B cell (primary cell): ENCODE data around the gene HACD2. TPM values are rescaled to one million over a fixed set of nuclear protein-coding genes. Genes with fewer than 3 reads are reported as not detected.

Experiments
- ATAC-seq: fragments of 200-7000 bp; cut with Tn5 transposase; one replicate; pipeline ENCODE4 v1.10.0; 2021; ENCODE audit warnings: low read depth, mild to moderate bottlenecking, moderate number of reproducible peaks, moderate library complexity
- CTCF ChIA-PET: fragments of 350-600 bp; sonication (Branson Sonifier 250); formaldehyde crosslinking; loops from one replicate; lab custom pipeline; 2021; ENCODE audit warnings: antibody characterized with exemption, inconsistent platforms; lab: Charles Lee
- POLR2A ChIA-PET: fragments of 350-600 bp; sonication (Branson Sonifier 250); formaldehyde crosslinking; loops from one replicate; lab custom pipeline; 2021; ENCODE audit warnings: antibody characterized with exemption; lab: Charles Lee
- DNase-seq: peaks from one replicate; pipeline ENCODE4 v3.0.0; 2013
- H2AFZ ChIP-seq: 2 replicates; pipeline ENCODE4 v1.6.1; 2012; ENCODE audit warnings: mild to moderate bottlenecking, low read depth, low read length; ENCODE audit not compliant: insufficient read depth, poor library complexity, severe bottlenecking
- H3K27ac ChIP-seq, 2 donors: 1 replicate in 1 of 2; 2 replicates in 1 of 2; pipeline ENCODE4 v1.5.1; 2012 to 2013; ENCODE audit warnings: low read length in 2 of 2, mild to moderate bottlenecking in 2 of 2, moderate library complexity in 1 of 2
- H3K27me3 ChIP-seq, 4 experiments: fragments of 200-600 bp in 1 of 4; sonication (generic) in 1 of 4; replicated peaks in 1 of 4; 1 replicate in 2 of 4; 2 replicates in 2 of 4; pipeline versions ENCODE4 v1.6.1 to v1.7.0; 2013 to 2016; ENCODE audit warnings: low read length in 3 of 4, mild to moderate bottlenecking in 2 of 4, mixed read lengths in 1 of 4, moderate library complexity in 1 of 4; ENCODE audit not compliant: insufficient read depth in 4 of 4, control insufficient read depth in 3 of 4; ENCODE audit errors: control extremely low read depth in 1 of 4
- H3K36me3 ChIP-seq, 2 experiments: replicated peaks in 1 of 2; 1 replicate in 1 of 2; 2 replicates in 1 of 2; pipeline versions ENCODE4 v1.6.1 to v1.7.1; 2013; ENCODE audit warnings: low read length in 1 of 2; ENCODE audit not compliant: insufficient read depth in 2 of 2, control insufficient read depth in 1 of 2; ENCODE audit errors: control extremely low read depth in 1 of 2, extremely low read depth in 1 of 2
- H3K4me1 ChIP-seq, 2 donors: fragments of 200-600 bp in 1 of 2; sonication (generic) in 1 of 2; 1 replicate in 1 of 2; 2 replicates in 1 of 2; pipeline versions ENCODE4 v1.5.1 to v1.6.1; 2013 to 2017; ENCODE audit warnings: low read length in 2 of 2; ENCODE audit not compliant: control insufficient read depth in 2 of 2, insufficient read depth in 2 of 2
- H3K4me2 ChIP-seq: replicated peaks from 2 replicates; pipeline ENCODE3; 2012; ENCODE audit warnings: mild to moderate bottlenecking, low read depth, low read length; ENCODE audit not compliant: poor library complexity, severe bottlenecking
- H3K4me3 ChIP-seq, 5 experiments: fragments of 200-600 bp in 1 of 5; sonication (generic) in 1 of 5; 1 replicate in 3 of 5; 2 replicates in 2 of 5; pipeline versions ENCODE4 v1.5.1 to v1.7.0; 2011 to 2016; ENCODE audit warnings: low read length in 4 of 5, mild to moderate bottlenecking in 4 of 5, low read depth in 2 of 5, control low read depth in 1 of 5, moderate library complexity in 1 of 5; ENCODE audit not compliant: insufficient read depth in 1 of 5; ENCODE audit errors: control extremely low read depth in 1 of 5, extremely low read depth in 1 of 5
- H3K79me2 ChIP-seq: fragments of 200-600 bp; sonication (generic); one replicate; pipeline ENCODE4 v1.6.0; 2016; ENCODE audit warnings: low read length; ENCODE audit not compliant: control insufficient read depth, insufficient read depth
- H3K9ac ChIP-seq: fragments of 200-600 bp; sonication (generic); 2 replicates; pipeline ENCODE4 v1.6.1; 2017; ENCODE audit warnings: mild to moderate bottlenecking, low read length, moderate library complexity
- H3K9me3 ChIP-seq, 3 donors: one replicate each; pipeline versions ENCODE4 v1.6.1 to v1.7.1; 2013; ENCODE audit warnings: low read length in 2 of 3; ENCODE audit not compliant: control insufficient read depth in 2 of 3, insufficient read depth in 1 of 3; ENCODE audit errors: control extremely low read depth in 1 of 3
- H4K20me1 ChIP-seq: 2 replicates; pipeline ENCODE4 v1.6.0; 2012; ENCODE audit warnings: mild to moderate bottlenecking, low read length; ENCODE audit not compliant: insufficient read depth, control insufficient read depth, poor library complexity, severe bottlenecking
- H3K27ac Mint-ChIP-seq: one replicate; pipeline ENCODE4 v1.8.0; 2021; ENCODE audit warnings: mixed read lengths
- H3K27me3 Mint-ChIP-seq: one replicate; pipeline ENCODE4 v1.8.0; 2021; ENCODE audit warnings: mixed read lengths
- H3K4me1 Mint-ChIP-seq: one replicate; pipeline ENCODE4 v1.8.0; 2021; ENCODE audit warnings: mixed read lengths
- H3K4me3 Mint-ChIP-seq: one replicate; pipeline ENCODE4 v1.8.0; 2021; ENCODE audit warnings: mixed read lengths
- H3K9me3 Mint-ChIP-seq: one replicate; pipeline ENCODE4 v1.8.0; 2022; ENCODE audit warnings: mixed read lengths; ENCODE audit not compliant: insufficient read depth
- CTCF ChIP-seq: fragments of 200-600 bp; IDR thresholded peaks from one replicate; pipeline ENCODE4 v1.8.0; 2022; ENCODE audit warnings: antibody characterized with exemption, mild to moderate bottlenecking
- EZH2 ChIP-seq: IDR thresholded peaks from 2 replicates; pipeline ENCODE4 v1.6.1; 2012; ENCODE audit warnings: borderline replicate concordance, low read depth, mild to moderate bottlenecking, moderate library complexity, low read length; ENCODE audit not compliant: insufficient read depth, poor library complexity, severe bottlenecking
- WGBS: methylation state at CpG from one replicate; pipeline ENCODE4 v1.1.5; 2013; ENCODE audit warnings: missing lambda C conversion rate; ENCODE audit not compliant: insufficient coverage; 5-methylcytosine and 5-hydroxymethylcytosine counted together
- intact Hi-C: fragments of 100-400 bp; cut with micrococcal nuclease; formaldehyde crosslinking; loops from one replicate; pipeline ENCODE4 v1.10.0; 2022
- polyA plus RNA-seq: library from polyadenylated mRNA; depleted of rRNA; stranded (reverse); fragments of >200 nt; gene quantifications from 2 replicates; pipeline ENCODE4 v1.2.3, GENCODE V29; 2012
- total RNA-seq, 2 donors: library from RNA; stranded (reverse); fragments of 120-200 nt in 1 of 2; gene quantifications; 1 replicate in 1 of 2; 2 replicates in 1 of 2; pipeline versions ENCODE4 v1.2.3 to v1.2.4, GENCODE V29; 2013 to 2022

Gene HACD2
- total and polyA plus RNA-seq, 2 donors (not counting 1 experiment from before 2014, with no cell fraction given): 14.5 to 30.7 TPM

- Mint-ChIP-seq H3K27ac (no peak overlapping the region), H3K27me3 (no peaks in the 10 kb centered on the region), H3K4me3 (no peak overlapping the region), H3K4me1 (peaks cover 3% of the 10 kb centered on the region), H3K9me3 (peaks cover 18% of the 10 kb centered on the region)
- ChIA-PET CTCF (interaction anchor here (0.7 to 7.8 kb wide), 3 partner anchors 7 to 223 kb away, joined by 3 to 42 read pairs (median 3); no protein-coding TSS in a partner anchor), POLR2A (no interaction called here)
- H2AFZ ChIP-seq: no peak overlapping the region
- intact Hi-C loops: no loop called here
- peaks cover 1 to 12% (median 9%) of the 10 kb centered on the region in 3 donors for H3K9me3 ChIP-seq
- peaks cover 13 to 21% of the 10 kb centered on the region in 2 experiments for H3K36me3 ChIP-seq
- no peaks in the 10 kb centered on the region for H3K4me1 ChIP-seq
- no peak overlapping the region for H3K9ac ChIP-seq
- TF ChIP-seq CTCF (no peak), EZH2 (no peak)
- peaks cover 49% of the 10 kb centered on the region for H3K79me2 ChIP-seq
- H3K4me3 ChIP-seq: no peak overlapping the region
- no CpG with 5 or more reads among the region's 1 CpG for WGBS
- H3K4me2 ChIP-seq: no peak overlapping the region
- ATAC-seq (no peak), DNase-seq (no peak)
- peaks cover 10% of the 10 kb centered on the region for H4K20me1 ChIP-seq
- no peaks in the 10 kb centered on the region for H3K27me3 ChIP-seq
- no peak overlapping the region for H3K27ac ChIP-seq
These were observed 31.3 kb downstream of the HACD2 start for GRCh38 chr3:123553536-123553935.

- Mint-ChIP-seq H3K27me3 (no peaks in the 10 kb centered on the region), H3K9me3 (peaks cover 18% of the 10 kb centered on the region), H3K27ac (no peak overlapping the region), H3K4me3 (no peak overlapping the region), H3K4me1 (peaks cover 3% of the 10 kb centered on the region)
- Histone ChIP-seq H3K9ac (no peak overlapping the region), H3K27me3 (no peaks in the 10 kb centered on the region), H3K9me3 (peaks cover 1 to 12% (median 9%) of the 10 kb centered on the region in 3 donors), H3K4me2 (no peak overlapping the region), H4K20me1 (peaks cover 10% of the 10 kb centered on the region), H2AFZ (no peak overlapping the region), H3K79me2 (peaks cover 52% of the 10 kb centered on the region), H3K36me3 (peaks cover 9 to 28% of the 10 kb centered on the region in 2 experiments), H3K4me1 (no peaks in the 10 kb centered on the region), H3K4me3 (no peak overlapping the region), H3K27ac (no peak overlapping the region)
- ChIA-PET CTCF (interaction anchor here (0.7 to 7.8 kb wide), 3 partner anchors 8 to 222 kb away, joined by 3 to 42 read pairs (median 3); no protein-coding TSS in a partner anchor), POLR2A (no interaction called here)
- no peak for TF ChIP-seq EZH2
- no peak for TF ChIP-seq CTCF
- intact Hi-C loops: no loop called here
- DNase-seq (no peak), ATAC-seq (no peak)
These were observed 32.1 kb downstream of the HACD2 start for GRCh38 chr3:123552768-123553167.
